Neural cell (in vitro differentiated cells): ENCODE results near the gene DCTN1. TPM values are rescaled to one million over a fixed set of nuclear protein-coding genes. Genes with fewer than 3 reads are reported as not detected.

ENCODE experiments used
- H2AFZ ChIP-seq: fragments of 200-600, 300-800 bp; sonication (generic), shearing (Covaris generic); 2 replicates; pipeline ENCODE4 v1.6.0; 2014; ENCODE audit warnings: low read depth, mild to moderate bottlenecking, antibody characterized with exemption, low read length, moderate library complexity
- H3F3A ChIP-seq: fragments of 200-600 bp; shearing (Covaris generic); 2 replicates; pipeline ENCODE4 v1.6.1; 2016; ENCODE audit warnings: mild to moderate bottlenecking, moderate library complexity, mixed read lengths, antibody characterized with exemption, low read length; ENCODE audit not compliant: insufficient read depth, poor library complexity, severe bottlenecking
- H3K27ac ChIP-seq: fragments of 200-600, 300-800 bp; sonication (generic), shearing (Covaris generic); 2 replicates; pipeline ENCODE4 v1.5.1; 2014; ENCODE audit warnings: mild to moderate bottlenecking, low read length, moderate library complexity
- H3K27me3 ChIP-seq: fragments of 300-800, 200-600 bp; sonication (generic), shearing (Covaris generic); 2 replicates; pipeline ENCODE4 v1.6.0; 2014; ENCODE audit warnings: mild to moderate bottlenecking, low read depth, low read length, moderate library complexity; ENCODE audit not compliant: insufficient read depth
- H3K36me3 ChIP-seq: fragments of 300-800, 200-600 bp; sonication (generic), shearing (Covaris generic); 2 replicates; pipeline ENCODE4 v1.5.1; 2014; ENCODE audit warnings: mild to moderate bottlenecking, antibody characterized with exemption, low read length, moderate library complexity; ENCODE audit not compliant: insufficient read depth
- H3K4me2 ChIP-seq: fragments of 300-800, 200-600 bp; sonication (generic), shearing (Covaris generic); 2 replicates; pipeline ENCODE4 v1.6.0; 2014; ENCODE audit warnings: mild to moderate bottlenecking, low read length
- H3K4me3 ChIP-seq: fragments of 300-800, 200-600 bp; sonication (generic), shearing (Covaris generic); 2 replicates; pipeline ENCODE4 v1.5.1; 2014; ENCODE audit warnings: mild to moderate bottlenecking, low read length, moderate library complexity
- H3K79me2 ChIP-seq: fragments of 200-600 bp; shearing (Covaris generic); replicated peaks from 2 replicates; pipeline ENCODE4 v1.6.0; 2014; ENCODE audit warnings: mild to moderate bottlenecking, low read length, moderate library complexity; ENCODE audit not compliant: insufficient read depth
- H3K9ac ChIP-seq: fragments of 300-800, 200-600 bp; sonication (generic), shearing (Covaris generic); 2 replicates; pipeline ENCODE4 v1.6.1; 2016; ENCODE audit warnings: mild to moderate bottlenecking, low read length, mixed read lengths
- H3K9me2 ChIP-seq: fragments of 200-600 bp; shearing (Covaris generic); 2 replicates; pipeline ENCODE4 v1.6.1; 2016; ENCODE audit warnings: mild to moderate bottlenecking, low read length, mixed read lengths; ENCODE audit not compliant: insufficient read depth
- H3K9me3 ChIP-seq: fragments of 200-600, 300-800 bp; sonication (generic), shearing (Covaris generic); 2 replicates; pipeline ENCODE4 v1.6.1; 2016; ENCODE audit warnings: mild to moderate bottlenecking, mixed run types, low read length, moderate library complexity, mixed read lengths
- H4K20me1 ChIP-seq: fragments of 200-600 bp; shearing (Covaris generic); 2 replicates; pipeline ENCODE4 v1.6.1; 2016; ENCODE audit warnings: mild to moderate bottlenecking, mixed run types; ENCODE audit not compliant: insufficient read depth
- EP300 ChIP-seq: fragments of 450-650 bp; conservative IDR thresholded peaks from 2 replicates; pipeline ENCODE4 v1.6.1; 2014; ENCODE audit warnings: antibody characterized with exemption, mild to moderate bottlenecking, moderate library complexity; ENCODE audit not compliant: poor library complexity, severe bottlenecking
- EZH2 ChIP-seq: fragments of 200-600, 300-800 bp; shearing (Covaris generic), sonication (generic); IDR thresholded peaks from 2 replicates; pipeline ENCODE4 v1.6.1; 2014; ENCODE audit warnings: antibody characterized with exemption, low read length, borderline replicate concordance, mild to moderate bottlenecking; ENCODE audit not compliant: insufficient read depth, poor library complexity, severe bottlenecking
- MXI1 ChIP-seq: fragments of 450-650 bp; conservative IDR thresholded peaks from 2 replicates; pipeline ENCODE4 v1.6.1; 2014; ENCODE audit warnings: antibody characterized with exemption, mild to moderate bottlenecking; ENCODE audit not compliant: poor library complexity, severe bottlenecking
- POLR2AphosphoS5 ChIP-seq: IDR thresholded peaks from 2 replicates; pipeline ENCODE4 v1.6.1; 2012
- RAD21 ChIP-seq: fragments of 450-650 bp; conservative IDR thresholded peaks from 2 replicates; pipeline ENCODE4 v1.6.1; 2014; ENCODE audit warnings: antibody characterized with exemption, mild to moderate bottlenecking, moderate library complexity
- REST ChIP-seq: IDR thresholded peaks from 2 replicates; pipeline ENCODE4 v1.6.1; 2012; ENCODE audit warnings: borderline replicate concordance
- SMC3 ChIP-seq: fragments of 450-650 bp; conservative IDR thresholded peaks from 2 replicates; pipeline ENCODE4 v1.6.1; 2014; ENCODE audit warnings: antibody characterized with exemption, mild to moderate bottlenecking, moderate library complexity; ENCODE audit not compliant: poor library complexity
- TAF1 ChIP-seq: IDR thresholded peaks from 2 replicates; pipeline ENCODE4 v1.6.1; 2012; ENCODE audit warnings: low read depth
- polyA plus RNA-seq: library from polyadenylated mRNA; depleted of rRNA; stranded (reverse); fragments of >200 nt; gene quantifications from 2 replicates; pipeline ENCODE4 v1.2.3, GENCODE V29; 2014
- TF ChIP-seq, protein P1 (sequence below): fragments of 450-650 bp; IDR thresholded peaks from 2 replicates; pipeline ENCODE4 v1.5.1; 2014; ENCODE audit warnings: antibody characterized with exemption, mild to moderate bottlenecking, moderate library complexity; ENCODE audit not compliant: poor library complexity, severe bottlenecking

The DCTN1 gene
- polyA plus RNA-seq, 1 donor from 2014 or later = 160 TPM

DNA sequence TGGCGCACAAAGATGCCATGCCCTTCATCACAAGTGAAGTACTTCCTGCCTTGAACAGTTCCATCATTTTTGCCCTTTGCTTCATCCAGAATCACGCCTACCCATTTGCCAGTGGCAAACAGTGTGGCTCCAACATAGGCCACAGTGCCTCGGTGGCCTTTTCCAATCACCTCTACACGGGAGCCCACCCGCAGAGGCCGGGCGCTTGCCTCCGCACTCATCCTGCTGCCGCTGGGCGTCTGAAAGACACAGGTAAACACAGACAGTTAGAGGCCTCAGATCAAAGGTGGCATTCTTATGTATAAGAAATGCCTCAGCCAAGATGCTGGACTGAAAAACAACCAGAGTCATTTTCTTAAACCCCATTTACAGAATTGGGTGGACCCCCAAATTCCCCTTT is 2.1 kb downstream of the DCTN1 start:
- TF ChIP-seq REST = no peak
- TF ChIP-seq MXI1 = no peak
- TF ChIP-seq TAF1 = no peak
- no peak for TF ChIP-seq RAD21
- no peak for TF ChIP-seq POLR2AphosphoS5
- TF ChIP-seq, protein P1, sequence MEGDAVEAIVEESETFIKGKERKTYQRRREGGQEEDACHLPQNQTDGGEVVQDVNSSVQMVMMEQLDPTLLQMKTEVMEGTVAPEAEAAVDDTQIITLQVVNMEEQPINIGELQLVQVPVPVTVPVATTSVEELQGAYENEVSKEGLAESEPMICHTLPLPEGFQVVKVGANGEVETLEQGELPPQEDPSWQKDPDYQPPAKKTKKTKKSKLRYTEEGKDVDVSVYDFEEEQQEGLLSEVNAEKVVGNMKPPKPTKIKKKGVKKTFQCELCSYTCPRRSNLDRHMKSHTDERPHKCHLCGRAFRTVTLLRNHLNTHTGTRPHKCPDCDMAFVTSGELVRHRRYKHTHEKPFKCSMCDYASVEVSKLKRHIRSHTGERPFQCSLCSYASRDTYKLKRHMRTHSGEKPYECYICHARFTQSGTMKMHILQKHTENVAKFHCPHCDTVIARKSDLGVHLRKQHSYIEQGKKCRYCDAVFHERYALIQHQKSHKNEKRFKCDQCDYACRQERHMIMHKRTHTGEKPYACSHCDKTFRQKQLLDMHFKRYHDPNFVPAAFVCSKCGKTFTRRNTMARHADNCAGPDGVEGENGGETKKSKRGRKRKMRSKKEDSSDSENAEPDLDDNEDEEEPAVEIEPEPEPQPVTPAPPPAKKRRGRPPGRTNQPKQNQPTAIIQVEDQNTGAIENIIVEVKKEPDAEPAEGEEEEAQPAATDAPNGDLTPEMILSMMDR = no peak
- TF ChIP-seq SMC3 = no peak
- TF ChIP-seq EZH2 = no peak
- TF ChIP-seq EP300 = no peak
- no peaks in the 10 kb centered on the region for H4K20me1 ChIP-seq
- no peak overlapping the region for H3K27ac ChIP-seq

DNA sequence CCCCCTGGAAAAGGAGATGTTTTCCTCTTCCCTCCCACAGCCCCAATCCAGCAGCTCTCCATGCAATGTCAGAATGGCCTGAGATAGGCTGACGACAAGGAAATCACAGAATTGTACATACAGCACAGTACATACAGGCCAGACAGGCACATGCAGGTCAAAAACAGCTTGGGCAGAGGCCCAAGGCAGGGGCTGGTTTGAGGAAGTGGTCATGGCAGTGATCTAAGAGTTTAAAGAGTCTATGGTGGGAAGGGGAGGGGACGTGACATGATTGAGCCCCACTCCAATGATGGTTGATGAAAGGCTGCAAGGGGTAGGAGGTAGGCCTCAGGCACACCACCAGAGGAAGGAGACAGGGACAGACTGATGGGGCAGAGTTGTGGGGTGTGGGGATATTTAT is 4.3 kb downstream of the DCTN1 start:
- Histone ChIP-seq H3K9me3 (no peaks in the 10 kb centered on the region), H2AFZ (no peak overlapping the region), H3K9me2 (no peaks in the 10 kb centered on the region), H3K9ac (no peak overlapping the region), H3K4me2 (no peak overlapping the region), H3K27ac (no peak overlapping the region), H3K27me3 (no peaks in the 10 kb centered on the region), H3K4me3 (no peak overlapping the region), H4K20me1 (peaks cover 4% of the 10 kb centered on the region), H3F3A (no peaks in the 10 kb centered on the region), H3K79me2 (peaks cover 70% of the 10 kb centered on the region), H3K36me3 (peaks cover 11% of the 10 kb centered on the region)
- TF ChIP-seq TAF1 = no peak
- TF ChIP-seq, protein P1 = no peak
- TF ChIP-seq EP300 = no peak
- no peak for TF ChIP-seq REST
- no peak for TF ChIP-seq EZH2
- TF ChIP-seq RAD21 = no peak
- no peak for TF ChIP-seq POLR2AphosphoS5
- no peak for TF ChIP-seq SMC3

More for the DNA sequence above, 2.1 kb downstream of the DCTN1 start:
- Histone ChIP-seq H3K27me3 (no peaks in the 10 kb centered on the region), H3K36me3 (peaks cover 3% of the 10 kb centered on the region), H3K9me3 (no peaks in the 10 kb centered on the region), H3K79me2 (peaks cover 72% of the 10 kb centered on the region), H3K4me2 (no peak overlapping the region), H3K4me3 (peak overlapping the region; percentile 92), H3K9me2 (no peaks in the 10 kb centered on the region), H2AFZ (no peak overlapping the region), H3K9ac (no peak overlapping the region), H3F3A (no peaks in the 10 kb centered on the region)
